Activated CD4-positive, alpha-beta T cell treated with anti-CD3 and anti-CD28 coated beads, Interleukin-10, Interleukin-2, amounts not matched to agents 100 ng/mL and 50 ng/mL, durations not matched to agents 16 hours and 8 hours (primary cell): ENCODE data around the gene MEX3D.

ENCODE experiments used
- DNase-seq: peaks from one replicate; pipeline ENCODE4 v3.0.0-alpha.2; 2020

The MEX3D gene

DNA sequence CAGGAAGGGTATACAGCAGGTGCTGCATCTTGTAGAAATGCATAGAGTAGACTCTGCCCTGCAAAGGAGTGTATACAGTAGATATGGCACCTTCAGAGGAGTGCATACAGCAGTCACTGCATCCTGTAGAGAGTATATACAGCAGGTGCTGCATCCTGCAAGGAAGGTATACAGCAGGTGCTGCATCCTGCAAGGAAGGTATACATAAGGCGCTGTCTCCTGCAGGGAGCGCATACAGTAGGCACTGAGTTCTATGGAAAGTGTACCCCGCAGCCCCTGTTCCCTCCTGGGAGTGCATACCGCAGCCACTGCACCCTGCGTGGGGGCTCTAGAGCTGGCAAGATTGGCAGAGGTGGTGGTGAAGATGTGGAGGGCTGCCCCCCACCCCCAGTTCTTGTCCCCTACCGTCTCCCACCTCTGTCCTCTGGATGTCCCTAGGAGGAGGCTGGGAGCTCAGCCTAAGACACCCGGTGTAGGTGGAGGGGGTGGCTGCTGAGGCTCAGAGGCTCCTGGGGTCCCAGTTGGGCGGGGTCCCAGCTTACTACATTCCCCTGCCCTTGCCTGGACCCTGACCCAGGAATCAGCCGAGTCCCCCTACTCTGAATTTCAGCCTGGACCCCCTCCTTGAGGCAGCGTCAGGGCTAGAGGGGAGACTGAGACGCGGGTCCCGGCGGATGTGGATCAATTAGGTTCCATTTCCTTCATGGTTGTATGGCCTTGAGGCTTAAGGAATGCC is 53.0 kb downstream of the MEX3D start:
- DNase-seq = no peak

DNA sequence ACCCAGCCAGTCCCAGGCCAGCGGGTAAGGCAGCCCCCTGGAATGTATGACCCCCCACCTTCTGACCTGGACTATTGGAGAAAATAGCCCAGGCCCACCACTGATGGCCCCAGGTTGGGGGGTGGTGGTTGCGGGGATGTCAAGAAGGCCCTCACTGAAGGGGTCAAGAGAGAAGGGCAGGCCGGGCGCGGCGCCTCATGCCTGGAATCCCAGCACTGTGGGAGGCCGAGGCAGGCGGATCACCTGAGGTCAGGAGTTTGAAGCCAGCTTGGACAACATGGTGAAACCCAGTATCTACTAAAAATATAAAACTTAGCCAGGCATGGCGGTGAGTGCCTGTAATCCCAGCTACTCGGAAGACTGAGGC is 53.8 kb downstream of the MEX3D start:
- DNase-seq = no peak

GRCh38 chr19:1513499-1514294 is 54.4 kb downstream of the MEX3D start:
- DNase-seq = peak; percentile 84

DNA sequence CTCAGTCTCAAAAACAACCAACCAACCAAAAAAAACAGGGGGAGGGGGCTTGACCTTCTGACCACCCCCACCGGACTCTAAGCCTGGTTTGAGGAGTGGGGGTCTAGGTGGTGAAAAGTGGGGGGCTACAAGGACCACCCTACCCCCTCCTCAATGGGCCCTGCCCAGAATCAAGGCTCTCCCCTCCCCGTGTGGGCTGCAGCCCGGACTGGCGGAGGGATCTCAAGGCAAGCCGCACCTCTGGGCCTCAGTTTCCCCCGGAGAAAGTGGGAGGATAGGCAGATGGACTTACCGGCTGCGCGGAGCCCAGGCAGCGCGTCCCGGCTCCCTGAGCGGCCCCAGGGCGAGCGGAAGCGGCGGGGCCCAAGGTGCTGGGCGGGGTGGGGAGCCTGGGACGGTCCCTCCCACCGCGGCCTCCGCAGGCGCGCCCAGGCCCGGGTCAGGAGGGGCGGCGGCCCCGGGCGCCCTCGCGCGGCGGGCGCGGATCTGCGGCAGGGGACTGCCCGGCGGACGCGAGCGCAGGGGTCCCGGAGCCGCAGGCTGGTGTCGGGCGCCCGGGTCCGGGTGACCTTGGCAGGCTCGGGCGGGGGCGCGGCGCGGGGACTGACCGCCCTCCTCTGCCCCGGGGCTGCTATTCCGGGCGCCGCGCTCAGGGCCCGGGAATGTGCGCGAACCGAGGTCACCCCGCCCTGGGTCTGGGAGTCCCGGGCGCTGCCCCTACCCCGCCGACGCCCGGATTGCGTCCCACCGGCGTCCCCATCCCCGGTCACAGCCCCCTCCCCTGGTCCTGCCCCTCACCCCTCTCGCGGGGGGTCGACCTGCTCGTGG is 55.2 kb downstream of the MEX3D start, which contains the start of gene ADAMTSL5:
TSS of gene ADAMTSL5 (minus strand) at position 349 of the 828 bp plus-strand sequence. CDS start 2,076 bp downstream, outside the sequence.
- peak; percentile 82 for DNase-seq

DNA sequence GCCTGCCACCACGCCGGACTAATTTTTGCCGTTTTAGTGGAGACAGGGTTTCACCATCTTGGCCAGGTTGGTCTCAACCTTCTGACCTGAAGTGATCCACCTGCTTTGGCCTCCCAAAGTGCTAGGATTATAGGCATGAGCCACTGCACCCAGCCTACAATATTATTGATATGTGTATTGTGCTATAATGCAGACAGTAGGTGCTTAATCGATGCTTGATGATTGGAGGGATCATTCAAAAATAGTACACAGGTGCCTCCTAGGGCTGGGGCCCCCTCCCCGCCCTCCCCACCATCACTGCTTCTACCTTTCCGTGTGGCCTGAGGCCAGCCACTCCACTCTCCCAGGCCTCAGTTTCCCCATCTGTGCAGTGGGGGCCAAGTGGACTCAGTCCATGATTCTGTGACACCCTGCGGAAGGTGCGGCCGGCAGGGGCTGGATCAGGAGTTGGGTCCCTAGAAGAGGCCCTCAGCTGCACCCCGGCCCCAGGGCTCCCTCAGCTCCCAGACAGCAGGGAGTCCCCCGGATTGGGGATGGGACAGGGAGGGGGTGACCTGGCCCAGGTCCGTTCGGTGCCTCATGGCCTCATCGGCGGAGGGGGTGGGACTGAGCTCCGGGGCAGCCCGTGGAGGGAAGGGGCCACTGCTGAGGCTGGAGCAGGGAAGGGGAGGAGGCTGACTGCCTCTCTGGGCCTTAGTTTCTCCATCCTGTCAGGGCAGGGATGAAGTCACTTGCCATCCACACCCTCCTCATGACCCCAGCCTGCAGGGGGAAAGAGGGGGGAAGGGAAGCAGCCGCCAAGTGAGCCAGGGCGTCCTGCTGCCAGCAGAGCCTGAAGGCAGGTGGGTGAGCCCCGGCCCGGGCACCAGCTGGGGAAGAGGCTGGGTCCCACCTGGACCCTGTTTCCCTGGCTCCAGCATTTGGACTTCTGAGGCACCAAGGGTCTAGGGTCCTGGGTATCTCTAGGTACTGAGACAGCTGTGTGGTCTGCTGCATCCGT is 56.5 kb downstream of the MEX3D start:
- no peak for DNase-seq

DNA sequence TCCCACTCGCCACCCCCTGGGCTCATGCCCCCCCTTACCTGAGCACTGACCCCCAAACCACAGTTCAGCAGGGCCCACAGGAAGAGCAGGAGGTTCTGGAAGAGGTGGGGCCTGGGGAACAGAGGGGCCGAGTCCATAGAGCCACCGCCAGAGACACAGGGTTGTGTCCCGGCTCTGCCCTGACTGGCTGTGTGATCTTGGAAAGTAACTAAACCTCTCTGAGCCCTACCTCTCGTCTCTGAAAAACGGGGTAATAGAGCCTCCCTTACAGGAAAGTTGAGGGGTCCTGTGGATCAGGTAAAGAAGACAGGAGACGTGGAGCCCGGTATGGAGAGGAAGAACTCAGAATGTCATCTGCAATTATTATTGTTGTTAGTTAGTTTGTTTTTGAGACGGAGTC is 57.3 kb downstream of the MEX3D start:
- DNase-seq = no peak

DNA sequence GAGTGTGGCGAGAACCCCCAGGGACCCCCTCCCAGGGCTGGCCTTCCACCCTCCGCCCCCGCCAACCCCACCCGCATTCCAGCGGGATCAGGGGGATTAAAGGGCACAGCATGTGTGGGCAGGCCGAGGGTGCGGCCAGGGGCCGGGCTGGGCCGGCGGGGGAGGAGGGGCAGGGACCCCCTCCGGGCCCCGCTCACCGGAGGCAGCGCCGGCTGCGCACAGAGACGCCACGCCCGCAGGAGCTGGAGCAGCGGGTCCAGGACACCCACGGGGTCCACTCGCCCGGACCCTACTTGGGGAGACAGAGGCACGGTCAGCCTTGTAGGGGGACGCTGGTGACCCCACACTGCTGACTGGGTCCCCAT is 57.7 kb downstream of the MEX3D start:
- DNase-seq = no peak

- DNase-seq = no peak
Measured at GRCh38 chr19:1509602-1510441, 58.3 kb downstream of the MEX3D start.

- no peak for DNase-seq
Measured at GRCh38 chr19:1508507-1508856, 59.6 kb downstream of the MEX3D start.

DNA sequence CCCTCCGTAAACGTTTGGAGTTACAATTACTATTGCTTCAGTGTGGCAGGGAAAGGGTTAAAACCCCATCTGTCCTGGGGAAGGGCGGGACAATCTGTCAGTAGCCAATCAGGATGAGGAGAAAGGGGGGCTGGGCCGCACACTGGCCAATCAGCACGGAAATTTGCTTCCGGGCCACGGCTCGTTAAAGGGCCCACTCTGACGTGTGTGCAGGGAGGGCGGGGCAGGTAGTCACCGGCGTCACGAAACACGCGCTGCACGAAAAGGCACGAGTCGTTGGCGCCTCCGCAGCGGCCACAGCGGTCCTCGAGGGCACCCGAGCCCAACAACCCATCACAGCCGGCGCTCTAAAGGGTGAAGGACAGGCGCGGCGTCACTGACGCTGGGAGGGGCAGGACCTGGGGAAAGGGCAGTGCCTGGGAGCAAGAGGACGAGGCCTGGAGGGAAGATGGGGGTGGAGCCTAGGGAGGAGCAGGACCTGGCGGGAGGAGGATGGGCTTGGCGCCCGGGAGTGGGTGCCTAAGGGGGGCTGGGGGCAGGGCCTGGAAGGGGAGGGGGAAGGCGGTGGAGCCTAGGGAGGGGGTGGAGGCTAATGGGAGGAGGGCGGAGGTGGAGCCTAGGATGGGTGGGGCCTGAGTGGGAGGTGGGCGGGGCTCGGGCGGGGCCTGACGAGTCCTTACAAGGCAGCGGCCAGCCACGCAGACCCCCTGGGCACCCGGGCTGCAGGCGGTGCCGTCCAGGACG is 60.2 kb downstream of the MEX3D start:
- peak; percentile 91 for DNase-seq

DNA sequence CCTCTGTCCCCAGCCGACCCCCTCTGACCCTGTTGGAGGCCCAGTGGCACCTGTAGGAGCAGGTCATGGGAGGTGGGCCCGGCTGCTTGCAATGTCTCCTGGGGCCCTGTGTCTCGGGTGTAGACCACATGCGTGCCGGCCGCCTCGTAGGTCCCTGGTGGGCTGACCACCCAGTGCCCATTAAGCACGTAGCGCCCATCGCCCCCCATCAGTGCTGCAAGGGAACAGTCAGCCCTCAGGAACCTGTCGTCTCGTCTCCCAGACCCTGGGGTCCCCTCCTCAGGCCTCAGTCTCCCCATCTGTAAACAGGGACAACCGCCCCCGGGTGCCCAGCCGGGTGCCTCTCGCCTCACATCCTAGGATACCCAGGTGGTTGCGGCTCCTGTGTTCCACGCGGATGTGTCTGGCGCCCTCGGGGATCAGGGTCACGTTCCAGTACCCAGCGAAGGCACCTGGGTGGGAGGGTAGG is 60.9 kb downstream of the MEX3D start:
- no peak for DNase-seq

GRCh38 chr19:1505991-1506881 is 61.9 kb downstream of the MEX3D start:
- no peak for DNase-seq

GRCh38 chr19:1505012-1505411 is 63.1 kb downstream of the MEX3D start:
- DNase-seq = no peak
